Measurements from ENCODE around the gene TMEM212.

DNA sequence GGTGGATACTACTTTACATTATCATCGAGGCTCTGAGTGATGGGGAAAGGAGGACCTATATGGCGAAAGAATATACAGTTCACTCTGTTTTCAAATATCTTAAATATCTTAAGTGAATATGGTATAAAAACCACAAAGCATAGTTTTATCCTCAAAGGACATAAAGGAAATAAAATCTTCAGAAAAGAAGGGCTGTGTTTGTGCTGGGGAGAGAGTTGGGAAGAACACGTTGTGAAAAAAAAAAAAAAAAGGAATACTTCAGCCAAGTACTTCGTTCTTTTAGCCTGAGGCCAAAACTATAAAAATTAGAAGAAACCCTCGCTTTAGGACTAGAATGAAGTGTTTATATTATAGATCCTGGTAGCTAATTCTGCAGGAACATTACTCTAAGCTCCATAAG lies 10.2 kb upstream of the TMEM212 start:
- TF ChIP-seq, protein P1, sequence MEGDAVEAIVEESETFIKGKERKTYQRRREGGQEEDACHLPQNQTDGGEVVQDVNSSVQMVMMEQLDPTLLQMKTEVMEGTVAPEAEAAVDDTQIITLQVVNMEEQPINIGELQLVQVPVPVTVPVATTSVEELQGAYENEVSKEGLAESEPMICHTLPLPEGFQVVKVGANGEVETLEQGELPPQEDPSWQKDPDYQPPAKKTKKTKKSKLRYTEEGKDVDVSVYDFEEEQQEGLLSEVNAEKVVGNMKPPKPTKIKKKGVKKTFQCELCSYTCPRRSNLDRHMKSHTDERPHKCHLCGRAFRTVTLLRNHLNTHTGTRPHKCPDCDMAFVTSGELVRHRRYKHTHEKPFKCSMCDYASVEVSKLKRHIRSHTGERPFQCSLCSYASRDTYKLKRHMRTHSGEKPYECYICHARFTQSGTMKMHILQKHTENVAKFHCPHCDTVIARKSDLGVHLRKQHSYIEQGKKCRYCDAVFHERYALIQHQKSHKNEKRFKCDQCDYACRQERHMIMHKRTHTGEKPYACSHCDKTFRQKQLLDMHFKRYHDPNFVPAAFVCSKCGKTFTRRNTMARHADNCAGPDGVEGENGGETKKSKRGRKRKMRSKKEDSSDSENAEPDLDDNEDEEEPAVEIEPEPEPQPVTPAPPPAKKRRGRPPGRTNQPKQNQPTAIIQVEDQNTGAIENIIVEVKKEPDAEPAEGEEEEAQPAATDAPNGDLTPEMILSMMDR (optimal IDR thresholded peaks at IDR 0.05 in 1 of 3, IDR thresholded peaks at IDR 0.05 in 1 of 3, conservative IDR thresholded peaks at IDR 0.05 in 1 of 3; ENCODE audit: extremely low read depth in 1 of 3, insufficient read depth in 2 of 3, low read length in 3 of 3) = no peak
- TF ChIP-seq EZH2 (IDR thresholded peaks at IDR 0.05; ENCODE audit: low read length) = no peak
